Chondrocyte (in vitro differentiated cells): ENCODE data around the gene LRP2. TPM values are rescaled to one million over a fixed set of nuclear protein-coding genes. Genes with fewer than 3 reads are reported as not detected.

Source experiments
- DNase-seq: peaks from one replicate; pipeline ENCODE4 v3.0.0; 2021; ENCODE audit warnings: mixed read lengths, low spot score
- H3K27ac Mint-ChIP-seq: one replicate; pipeline ENCODE4 v1.8.0; 2021; ENCODE audit warnings: mild to moderate bottlenecking, moderate library complexity, mixed read lengths; ENCODE audit not compliant: unreplicated experiment
- H3K27me3 Mint-ChIP-seq: 2 replicates; pipeline ENCODE4 v1.8.0; 2021; ENCODE audit warnings: low read depth, mixed read lengths
- H3K36me3 Mint-ChIP-seq: 2 replicates; pipeline ENCODE4 v1.8.0; 2021; ENCODE audit warnings: low read depth, mixed read lengths
- H3K4me1 Mint-ChIP-seq: 2 replicates; pipeline ENCODE4 v1.8.0; 2021; ENCODE audit warnings: low read depth, mild to moderate bottlenecking, mixed read lengths
- H3K4me3 Mint-ChIP-seq: one replicate; pipeline ENCODE4 v1.8.0; 2021; ENCODE audit warnings: mild to moderate bottlenecking, moderate library complexity, mixed read lengths; ENCODE audit not compliant: unreplicated experiment
- H3K9me3 Mint-ChIP-seq: 2 replicates; pipeline ENCODE4 v1.8.0; 2021; ENCODE audit warnings: low read depth, mixed read lengths
- total RNA-seq: library from RNA; stranded (reverse); gene quantifications from 3 replicates; pipeline ENCODE4 v1.2.1, GENCODE V29; 2021
- TF ChIP-seq, protein P1 (sequence below): fragments of 200-600 bp; sonication (generic); IDR thresholded peaks from 2 replicates; pipeline ENCODE4 v1.5.0; 2021; ENCODE audit warnings: antibody characterized with exemption, mild to moderate bottlenecking, moderate library complexity

Gene LRP2
- total RNA-seq, 1 donor from 2014 or later, result not detected

DNA sequence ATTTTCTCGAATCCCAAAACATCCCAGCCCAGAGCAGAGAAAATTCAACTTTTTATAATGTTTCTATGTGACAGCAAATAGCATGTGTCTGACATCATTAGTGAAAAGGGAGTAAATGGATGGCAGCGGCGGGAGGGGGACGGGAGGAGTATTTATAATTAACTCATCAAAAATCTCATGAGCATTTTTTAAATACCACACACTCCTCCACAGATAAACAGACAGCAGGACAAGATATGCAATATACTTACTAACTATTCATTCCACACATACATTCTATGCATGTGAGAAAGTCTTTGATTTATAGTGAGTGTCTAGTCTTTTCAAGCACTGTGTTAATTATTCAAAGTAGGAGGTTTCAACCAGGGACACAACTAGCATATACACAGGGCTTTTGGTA, 107.6 kb downstream of the LRP2 start:
- Mint-ChIP-seq H3K4me1 (peaks cover 4% of the 10 kb centered on the region), H3K9me3 (no peaks in the 10 kb centered on the region), H3K27ac (no peak overlapping the region), H3K36me3 (no peaks in the 10 kb centered on the region), H3K4me3 (no peak overlapping the region), H3K27me3 (no peaks in the 10 kb centered on the region)
- DNase-seq, result no peak
- TF ChIP-seq, protein P1, sequence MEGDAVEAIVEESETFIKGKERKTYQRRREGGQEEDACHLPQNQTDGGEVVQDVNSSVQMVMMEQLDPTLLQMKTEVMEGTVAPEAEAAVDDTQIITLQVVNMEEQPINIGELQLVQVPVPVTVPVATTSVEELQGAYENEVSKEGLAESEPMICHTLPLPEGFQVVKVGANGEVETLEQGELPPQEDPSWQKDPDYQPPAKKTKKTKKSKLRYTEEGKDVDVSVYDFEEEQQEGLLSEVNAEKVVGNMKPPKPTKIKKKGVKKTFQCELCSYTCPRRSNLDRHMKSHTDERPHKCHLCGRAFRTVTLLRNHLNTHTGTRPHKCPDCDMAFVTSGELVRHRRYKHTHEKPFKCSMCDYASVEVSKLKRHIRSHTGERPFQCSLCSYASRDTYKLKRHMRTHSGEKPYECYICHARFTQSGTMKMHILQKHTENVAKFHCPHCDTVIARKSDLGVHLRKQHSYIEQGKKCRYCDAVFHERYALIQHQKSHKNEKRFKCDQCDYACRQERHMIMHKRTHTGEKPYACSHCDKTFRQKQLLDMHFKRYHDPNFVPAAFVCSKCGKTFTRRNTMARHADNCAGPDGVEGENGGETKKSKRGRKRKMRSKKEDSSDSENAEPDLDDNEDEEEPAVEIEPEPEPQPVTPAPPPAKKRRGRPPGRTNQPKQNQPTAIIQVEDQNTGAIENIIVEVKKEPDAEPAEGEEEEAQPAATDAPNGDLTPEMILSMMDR, result no peak

DNA sequence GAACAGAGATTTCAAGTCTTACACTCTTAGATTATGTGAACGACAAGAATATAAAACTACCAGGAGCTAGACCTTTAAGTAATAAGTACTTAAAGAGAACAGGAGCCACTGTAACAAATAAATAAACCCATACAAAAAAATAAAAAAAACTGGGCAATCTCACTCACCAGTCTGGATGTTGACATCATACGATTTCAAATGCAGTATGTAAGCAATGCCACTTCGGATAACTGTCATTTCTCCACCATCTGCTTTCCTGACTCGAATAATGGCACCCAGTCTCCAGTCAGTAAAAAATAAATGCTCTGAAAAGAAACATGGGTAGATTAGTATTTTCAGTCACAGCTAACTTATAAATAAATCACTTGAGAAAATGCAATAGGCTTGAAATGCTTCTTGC, 115.1 kb downstream of the LRP2 start:
- Mint-ChIP-seq H3K36me3 (no peaks in the 10 kb centered on the region), H3K4me1 (no peaks in the 10 kb centered on the region), H3K4me3 (no peak overlapping the region), H3K27ac (no peak overlapping the region), H3K9me3 (no peaks in the 10 kb centered on the region), H3K27me3 (peaks cover 7% of the 10 kb centered on the region)
- no peak for DNase-seq
- TF ChIP-seq, protein P1, result no peak

DNA sequence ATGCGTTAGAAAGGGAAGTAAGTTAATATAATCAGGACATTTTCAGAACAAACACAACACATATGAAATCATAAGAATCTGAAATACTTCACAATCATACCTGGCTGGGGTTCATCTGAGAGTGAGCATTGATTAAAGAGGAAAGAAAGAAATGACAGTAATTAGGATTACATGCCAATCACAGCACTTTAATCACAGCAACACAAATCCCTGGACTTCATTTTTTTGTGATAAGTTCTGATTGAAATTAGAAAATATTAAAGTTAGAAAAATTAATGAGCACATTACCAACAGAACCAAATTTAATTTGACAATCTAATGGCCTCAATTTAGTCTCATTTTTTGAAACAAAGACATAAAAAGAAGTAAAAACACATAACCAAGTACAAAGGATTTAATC, 121.9 kb downstream of the LRP2 start:
- no peak for DNase-seq
- Mint-ChIP-seq H3K9me3 (no peaks in the 10 kb centered on the region), H3K36me3 (no peaks in the 10 kb centered on the region)

DNA sequence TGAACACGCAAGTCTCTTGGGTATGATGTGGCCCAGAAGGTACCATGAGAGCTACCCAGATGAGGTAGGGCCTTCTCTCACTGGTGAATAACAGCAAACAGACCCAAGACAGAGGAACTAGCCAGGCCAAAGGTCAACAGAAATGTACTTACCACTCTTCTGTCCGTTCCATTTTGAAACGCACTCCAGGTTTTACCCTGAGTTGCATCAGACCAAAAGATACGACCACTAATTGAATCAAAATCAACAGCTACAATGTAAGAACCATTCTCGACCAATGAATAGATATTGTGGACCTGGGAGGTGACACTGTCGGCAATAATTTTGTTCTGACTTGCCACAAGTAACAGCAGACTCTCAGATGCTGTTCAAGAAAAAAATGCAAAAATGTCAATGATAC, 124.4 kb downstream of the LRP2 start:
- Mint-ChIP-seq H3K27me3 (peaks cover 8% of the 10 kb centered on the region), H3K9me3 (no peaks in the 10 kb centered on the region), H3K4me3 (no peak overlapping the region), H3K4me1 (peaks cover 20% of the 10 kb centered on the region), H3K27ac (peak overlapping the region; percentile 18), H3K36me3 (no peaks in the 10 kb centered on the region)
- no peak for DNase-seq
- TF ChIP-seq, protein P1, result no peak

More for the DNA sequence above, 121.9 kb downstream of the LRP2 start:
- Mint-ChIP-seq H3K4me1 (peaks cover 20% of the 10 kb centered on the region), H3K27ac (no peak overlapping the region), H3K27me3 (peaks cover 10% of the 10 kb centered on the region), H3K4me3 (no peak overlapping the region)
- TF ChIP-seq, protein P1, result no peak

DNA sequence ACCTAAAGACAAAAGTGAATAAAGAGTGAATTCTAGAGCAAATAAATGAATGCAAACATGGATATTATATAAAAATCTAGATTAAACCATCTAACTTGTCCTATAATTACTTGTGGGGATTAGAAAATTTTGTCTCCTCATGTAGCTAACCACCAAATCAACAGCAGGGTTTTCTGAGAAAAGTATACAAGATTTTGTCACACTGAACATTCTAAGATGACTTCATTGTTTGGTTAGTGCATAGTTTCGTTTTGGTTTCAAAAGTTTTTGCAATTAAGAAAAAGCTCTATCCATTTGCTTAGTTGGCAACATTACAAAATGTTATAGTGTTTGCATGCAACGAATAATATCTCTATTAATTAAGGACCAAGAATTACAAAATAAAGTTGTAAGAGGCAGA, 125.0 kb downstream of the LRP2 start:
- DNase-seq, result no peak
- peaks cover 20% of the 10 kb centered on the region for H3K4me1 Mint-ChIP-seq
- no peaks in the 10 kb centered on the region for H3K9me3 Mint-ChIP-seq

More for the DNA sequence above, 125.0 kb downstream of the LRP2 start:
- TF ChIP-seq, protein P1, result no peak
- H3K36me3 Mint-ChIP-seq, result no peaks in the 10 kb centered on the region
- H3K4me3 Mint-ChIP-seq, result no peak overlapping the region
- peaks cover 8% of the 10 kb centered on the region for H3K27me3 Mint-ChIP-seq
- peak overlapping the region; percentile 67 for H3K27ac Mint-ChIP-seq
